ENCODE data around the gene SCN7A. TPM values are rescaled to one million over a fixed set of nuclear protein-coding genes. Genes with fewer than 3 reads are reported as not detected.

The SCN7A gene
- total RNA-seq, 2 experiments from 2014 or later, result not detected

DNA sequence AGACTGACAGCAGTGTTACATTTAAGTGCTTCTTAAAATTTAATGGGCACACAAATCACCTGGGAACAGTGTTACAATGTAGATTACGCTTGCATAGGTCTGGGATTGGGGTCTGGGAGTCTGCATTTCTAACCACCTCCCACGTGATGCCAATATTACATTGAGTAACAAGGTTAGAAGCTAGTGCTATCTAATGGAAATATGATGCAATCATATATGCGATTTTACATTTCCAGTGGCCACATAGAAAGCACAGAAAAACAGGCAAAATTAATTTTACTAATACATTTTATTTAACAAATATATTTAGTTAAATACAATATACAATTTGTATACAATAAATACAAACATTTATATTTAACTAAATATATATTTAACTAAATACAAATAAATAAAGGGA, 53.7 kb downstream of the SCN7A start:
- ChIA-PET POLR2A (no interaction called here), CTCF (no interaction called here)
- Mint-ChIP-seq H3K9me3 (no peaks in the 10 kb centered on the region), H3K36me3 (no peaks in the 10 kb centered on the region), H3K4me1 (ENCODE audit: low read depth) (no peaks in the 10 kb centered on the region), H3K27me3 (no peaks in the 10 kb centered on the region), H3K4me3 (no peak overlapping the region), H3K27ac (no peak overlapping the region)
- DNase-seq, result no peak
- intact Hi-C loops (cut with micrococcal nuclease), result no loop called here

DNA sequence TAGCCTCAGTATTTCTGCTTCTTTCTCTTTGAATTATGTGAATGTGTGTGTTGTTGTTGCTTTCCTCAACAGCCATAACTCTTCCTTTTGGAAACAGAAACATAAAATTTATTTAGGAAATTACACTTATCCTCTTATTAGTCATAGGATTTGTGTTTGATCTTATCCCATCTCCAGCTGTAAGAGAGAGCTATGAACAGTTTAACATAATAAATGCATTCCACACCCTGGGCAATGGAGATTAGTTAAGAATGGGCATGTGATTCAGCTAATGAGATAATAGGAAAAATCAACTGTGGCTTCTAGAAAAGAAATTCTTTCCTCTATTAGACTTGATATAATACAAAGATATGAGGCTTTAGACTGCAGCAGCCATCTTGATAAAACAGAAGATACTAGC, 55.0 kb downstream of the SCN7A start:
- H3K27ac Mint-ChIP-seq, result no peak overlapping the region
- H3K36me3 Mint-ChIP-seq, result no peaks in the 10 kb centered on the region
- H3K27me3 Mint-ChIP-seq, result no peaks in the 10 kb centered on the region
- DNase-seq, result no peak
- no peak overlapping the region for H3K4me3 Mint-ChIP-seq
- H3K4me1 Mint-ChIP-seq (ENCODE audit: low read depth), result no peaks in the 10 kb centered on the region
- ChIA-PET POLR2A (no interaction called here), CTCF (no interaction called here)
- intact Hi-C loops (cut with micrococcal nuclease), result no loop called here
- H3K9me3 Mint-ChIP-seq, result no peaks in the 10 kb centered on the region

DNA sequence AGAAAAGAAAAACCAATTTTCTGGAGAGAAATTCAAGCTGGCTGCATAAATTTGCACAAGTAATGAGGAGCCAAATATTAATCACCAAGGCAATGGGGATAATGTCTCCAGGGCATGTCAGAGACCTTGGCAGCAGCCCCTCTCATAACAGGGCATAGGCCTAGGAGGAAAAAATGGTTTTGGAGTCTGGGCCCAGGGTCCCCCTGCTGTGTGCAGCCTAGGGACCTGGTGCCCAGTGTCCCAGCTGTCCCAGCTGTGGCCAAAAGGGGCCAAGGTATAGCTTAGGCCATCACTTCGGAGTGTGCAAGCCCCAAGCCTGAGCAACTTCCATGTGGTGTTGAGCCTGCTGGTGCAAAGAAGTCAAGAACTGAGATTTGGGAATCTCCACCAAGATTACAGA, 57.1 kb downstream of the SCN7A start:
- ChIA-PET POLR2A (no interaction called here), CTCF (no interaction called here)
- H3K27ac Mint-ChIP-seq, result no peak overlapping the region
- no peaks in the 10 kb centered on the region for H3K9me3 Mint-ChIP-seq
- intact Hi-C loops (cut with micrococcal nuclease), result no loop called here
- DNase-seq, result no peak
- no peak overlapping the region for H3K4me3 Mint-ChIP-seq
- H3K4me1 Mint-ChIP-seq (ENCODE audit: low read depth), result no peaks in the 10 kb centered on the region
- H3K27me3 Mint-ChIP-seq, result no peaks in the 10 kb centered on the region
- H3K36me3 Mint-ChIP-seq, result no peaks in the 10 kb centered on the region

DNA sequence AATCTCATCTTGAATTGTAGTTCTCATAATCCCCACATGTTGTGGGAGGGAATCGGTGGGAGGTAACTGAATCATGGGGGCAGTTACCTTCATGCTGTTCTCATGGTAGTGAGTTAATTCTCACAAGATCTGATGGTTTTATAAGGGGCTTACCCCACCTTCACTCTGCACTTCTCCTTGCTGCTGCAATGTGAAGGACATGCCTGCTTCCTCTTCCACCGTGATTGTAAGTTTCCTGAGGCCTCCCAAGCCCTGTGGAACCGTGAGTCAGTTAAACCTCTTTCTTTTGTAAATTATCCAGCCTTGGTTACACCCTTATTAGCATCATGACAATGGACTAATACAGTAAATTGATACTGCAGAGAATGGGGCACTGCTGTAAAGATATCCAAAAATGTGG, 57.9 kb downstream of the SCN7A start:
- Mint-ChIP-seq H3K27ac (no peak overlapping the region), H3K4me3 (no peak overlapping the region), H3K36me3 (no peaks in the 10 kb centered on the region), H3K9me3 (no peaks in the 10 kb centered on the region), H3K4me1 (ENCODE audit: low read depth) (no peaks in the 10 kb centered on the region), H3K27me3 (no peaks in the 10 kb centered on the region)
- no peak for DNase-seq
- CTCF ChIA-PET, result no interaction called here
- POLR2A ChIA-PET, result no interaction called here
- intact Hi-C loops (cut with micrococcal nuclease), result no loop called here

DNA sequence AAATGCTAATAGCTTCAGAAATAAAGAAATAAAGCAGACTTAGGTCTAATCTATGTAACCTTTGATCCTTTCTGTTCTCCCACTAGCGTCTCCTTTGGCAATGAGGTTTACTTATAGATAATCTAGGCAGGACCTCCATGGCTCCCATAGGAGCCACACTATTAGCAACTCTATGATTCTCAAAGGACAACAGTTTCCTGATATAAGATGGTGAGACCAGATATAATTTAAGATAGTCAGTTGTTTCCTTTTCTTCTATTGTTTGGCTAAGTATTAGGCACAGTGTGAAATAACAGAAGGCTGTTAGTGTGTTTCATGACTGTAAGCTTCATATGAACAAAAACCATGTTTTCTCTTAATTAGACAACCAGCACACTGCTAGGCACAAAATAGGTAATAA, 59.6 kb downstream of the SCN7A start:
- no peaks in the 10 kb centered on the region for H3K4me1 Mint-ChIP-seq (ENCODE audit: low read depth)
- H3K36me3 Mint-ChIP-seq, result no peaks in the 10 kb centered on the region
- no peak overlapping the region for H3K4me3 Mint-ChIP-seq
- H3K27me3 Mint-ChIP-seq, result no peaks in the 10 kb centered on the region
- H3K27ac Mint-ChIP-seq, result no peak overlapping the region
- POLR2A ChIA-PET, result no interaction called here
- DNase-seq, result no peak
- no peaks in the 10 kb centered on the region for H3K9me3 Mint-ChIP-seq
- CTCF ChIA-PET, result no interaction called here
- intact Hi-C loops (cut with micrococcal nuclease), result no loop called here

DNA sequence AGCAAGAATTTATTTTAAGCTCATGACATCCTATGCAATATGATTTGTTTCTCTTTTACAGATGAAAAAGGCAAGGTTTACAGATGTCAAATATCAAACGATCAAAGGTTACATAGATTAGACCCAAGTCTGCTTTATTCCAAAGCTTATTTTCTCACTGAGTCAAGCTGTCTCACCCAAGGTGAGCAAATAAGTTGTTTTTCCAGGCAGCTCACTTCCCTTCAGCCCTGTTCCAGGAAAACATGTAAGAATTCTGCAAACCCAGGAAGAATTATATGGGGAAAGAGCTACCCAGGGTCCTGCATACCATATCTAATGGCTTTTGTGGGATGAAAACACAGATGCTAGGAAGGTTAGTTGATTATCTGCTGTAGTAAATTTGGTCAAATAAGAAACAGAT, 60.6 kb downstream of the SCN7A start:
- Mint-ChIP-seq H3K27me3 (no peaks in the 10 kb centered on the region), H3K27ac (no peak overlapping the region), H3K36me3 (no peaks in the 10 kb centered on the region), H3K4me3 (no peak overlapping the region), H3K4me1 (ENCODE audit: low read depth) (no peaks in the 10 kb centered on the region), H3K9me3 (no peaks in the 10 kb centered on the region)
- intact Hi-C loops (cut with micrococcal nuclease), result no loop called here
- DNase-seq, result no peak
- POLR2A ChIA-PET, result no interaction called here
- CTCF ChIA-PET, result no interaction called here

DNA sequence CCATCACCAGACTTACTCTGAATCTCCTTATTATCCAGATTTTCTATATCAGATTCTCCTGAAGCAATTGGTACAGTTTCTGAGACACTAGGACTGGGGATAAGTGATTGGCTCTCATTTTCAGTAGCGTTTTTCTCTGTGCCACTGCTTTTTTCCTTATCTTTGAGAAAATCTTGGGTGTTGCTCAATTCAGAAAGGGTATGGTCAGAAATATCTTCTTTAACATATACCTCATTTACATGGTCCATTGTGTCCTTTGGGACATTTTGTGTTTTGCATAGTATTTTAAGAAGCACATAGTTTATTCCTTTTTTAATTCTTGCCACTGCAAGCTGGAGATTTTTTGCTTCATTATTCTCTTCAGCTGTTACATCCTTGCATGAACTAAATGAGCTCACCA, 61.7 kb downstream of the SCN7A start:
- H3K4me1 Mint-ChIP-seq (ENCODE audit: low read depth), result no peaks in the 10 kb centered on the region

DNA sequence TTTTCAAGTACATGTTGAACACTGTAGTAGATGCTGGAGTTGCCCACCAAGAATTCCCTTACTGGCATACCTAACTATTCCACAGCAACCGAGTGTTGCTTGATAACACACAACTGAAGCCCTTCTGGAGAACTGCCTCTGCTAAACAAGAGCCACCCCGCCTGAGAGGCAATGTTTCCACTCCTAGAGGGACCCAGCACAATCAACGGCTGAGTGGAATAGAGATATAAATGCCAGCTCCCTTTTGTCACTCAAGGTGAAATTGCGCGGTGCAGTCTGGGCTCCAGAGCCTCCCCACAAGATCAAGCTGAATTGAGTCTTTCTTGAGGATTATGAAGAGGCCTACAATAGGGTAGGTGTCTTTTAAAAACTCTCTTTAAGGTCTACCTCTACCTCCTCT, 69.2 kb downstream of the SCN7A start:
- POLR2A ChIA-PET, result no interaction called here
- intact Hi-C loops (cut with micrococcal nuclease), result no loop called here
- no peak for DNase-seq
- no peaks in the 10 kb centered on the region for H3K4me1 Mint-ChIP-seq (ENCODE audit: low read depth)
- H3K9me3 Mint-ChIP-seq, result no peaks in the 10 kb centered on the region
- no peaks in the 10 kb centered on the region for H3K36me3 Mint-ChIP-seq
- H3K27me3 Mint-ChIP-seq, result no peaks in the 10 kb centered on the region
- H3K4me3 Mint-ChIP-seq, result no peak overlapping the region
- no peak overlapping the region for H3K27ac Mint-ChIP-seq
- CTCF ChIA-PET, result no interaction called here

More for the DNA sequence above, 61.7 kb downstream of the SCN7A start:
- no peak overlapping the region for H3K27ac Mint-ChIP-seq
- DNase-seq, result no peak
- intact Hi-C loops (cut with micrococcal nuclease), result no loop called here
- no peaks in the 10 kb centered on the region for H3K27me3 Mint-ChIP-seq
- no peaks in the 10 kb centered on the region for H3K9me3 Mint-ChIP-seq
- ChIA-PET CTCF (no interaction called here), POLR2A (no interaction called here)
- H3K4me3 Mint-ChIP-seq, result no peak overlapping the region
- no peaks in the 10 kb centered on the region for H3K36me3 Mint-ChIP-seq

DNA sequence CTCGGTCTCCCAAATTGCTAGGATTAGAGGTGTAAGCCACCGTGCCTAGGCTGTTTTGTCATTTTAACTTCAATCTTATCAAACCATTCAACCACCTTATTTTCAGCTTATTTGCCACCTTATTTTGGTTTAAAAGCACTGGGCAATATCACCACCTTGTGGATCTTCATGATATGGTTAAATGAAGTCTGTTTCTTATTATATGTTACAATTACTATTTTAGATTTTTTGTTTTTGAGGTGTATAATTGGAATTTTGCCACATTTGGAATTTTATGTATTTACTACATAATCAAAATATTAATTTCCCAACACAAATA, 74.5 kb downstream of the SCN7A start:
- DNase-seq, result no peak
- intact Hi-C loops (cut with micrococcal nuclease), result no loop called here
- no peaks in the 10 kb centered on the region for H3K9me3 Mint-ChIP-seq
- no peaks in the 10 kb centered on the region for H3K4me1 Mint-ChIP-seq (ENCODE audit: low read depth)
- ChIA-PET CTCF (interaction anchor here (0.5 to 0.6 kb wide), 2 partner anchors 38 to 208 kb away, joined by 3 to 4 read pairs; no protein-coding TSS in a partner anchor), POLR2A (no interaction called here)
- no peak overlapping the region for H3K27ac Mint-ChIP-seq
- H3K27me3 Mint-ChIP-seq, result no peaks in the 10 kb centered on the region
- no peak overlapping the region for H3K4me3 Mint-ChIP-seq
- no peaks in the 10 kb centered on the region for H3K36me3 Mint-ChIP-seq

DNA sequence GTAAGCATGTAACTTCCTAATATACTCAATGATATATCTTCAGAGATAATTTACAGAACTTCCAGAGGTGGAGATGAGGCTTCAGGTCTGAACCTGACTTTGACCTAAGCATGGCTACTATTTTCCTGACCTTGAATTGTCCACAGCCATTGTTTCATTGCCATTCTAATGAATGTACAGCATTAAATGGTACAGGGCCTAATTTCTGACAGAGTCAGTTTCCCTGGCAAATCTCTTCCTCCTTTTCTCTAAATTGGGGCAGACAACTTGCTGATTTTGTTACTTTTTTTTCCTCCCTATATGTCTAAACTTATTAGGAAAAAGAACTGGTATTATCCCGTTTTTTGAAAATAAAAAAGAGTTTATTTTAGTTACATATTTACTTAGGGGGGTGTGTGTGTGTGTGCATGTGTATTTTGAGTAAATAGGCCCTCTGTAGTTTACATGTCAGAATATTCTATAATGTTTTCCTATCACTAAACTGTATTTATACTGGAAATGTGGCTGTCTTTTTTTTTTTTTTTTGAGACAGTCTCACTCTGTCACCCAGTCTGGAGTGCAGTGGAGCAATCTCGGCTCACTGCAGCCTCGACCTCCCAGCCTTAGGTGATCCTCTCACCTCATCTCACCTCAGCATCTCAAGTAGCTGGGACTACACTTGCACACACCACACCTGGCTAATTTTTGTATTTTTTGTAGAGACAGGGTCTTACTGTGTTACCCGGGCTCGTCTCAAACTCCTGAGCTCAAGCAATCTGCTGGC, 75.0 kb downstream of the SCN7A start:
- H3K27me3 Mint-ChIP-seq, result no peaks in the 10 kb centered on the region
- DNase-seq, result no peak
- no peak overlapping the region for H3K4me3 Mint-ChIP-seq
- no peaks in the 10 kb centered on the region for H3K9me3 Mint-ChIP-seq
- ChIA-PET CTCF (interaction anchor here (0.5 to 0.6 kb wide), 2 partner anchors 39 to 208 kb away, joined by 3 to 4 read pairs; no protein-coding TSS in a partner anchor), POLR2A (no interaction called here)
- H3K27ac Mint-ChIP-seq, result no peak overlapping the region
- intact Hi-C loops (cut with micrococcal nuclease), result no loop called here
- H3K36me3 Mint-ChIP-seq, result no peaks in the 10 kb centered on the region
- H3K4me1 Mint-ChIP-seq (ENCODE audit: low read depth), result no peaks in the 10 kb centered on the region

DNA sequence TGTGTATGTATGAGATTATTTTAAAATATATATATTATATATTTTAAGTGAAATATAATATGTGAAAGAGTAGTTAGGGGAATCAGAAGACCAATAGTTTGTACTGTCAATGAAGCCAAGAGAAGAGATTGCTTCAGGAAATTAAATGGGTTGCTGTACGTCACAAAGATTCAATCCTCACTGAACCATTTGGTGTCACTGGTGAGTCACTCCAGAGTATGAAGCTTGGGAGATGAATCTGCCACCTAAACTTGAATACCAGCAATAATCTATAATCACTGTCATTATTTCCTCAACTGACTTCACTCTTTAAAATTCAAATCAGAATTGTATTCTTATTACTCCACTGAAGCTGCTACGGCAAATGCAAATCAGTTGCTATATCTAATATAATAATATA, 76.4 kb downstream of the SCN7A start:
- CTCF ChIA-PET, result no interaction called here
- H3K27me3 Mint-ChIP-seq, result no peaks in the 10 kb centered on the region
- DNase-seq, result no peak
- intact Hi-C loops (cut with micrococcal nuclease), result no loop called here
- H3K36me3 Mint-ChIP-seq, result no peaks in the 10 kb centered on the region
- POLR2A ChIA-PET, result no interaction called here
- no peak overlapping the region for H3K4me3 Mint-ChIP-seq
- no peaks in the 10 kb centered on the region for H3K9me3 Mint-ChIP-seq
- H3K4me1 Mint-ChIP-seq (ENCODE audit: low read depth), result no peaks in the 10 kb centered on the region
- no peak overlapping the region for H3K27ac Mint-ChIP-seq

DNA sequence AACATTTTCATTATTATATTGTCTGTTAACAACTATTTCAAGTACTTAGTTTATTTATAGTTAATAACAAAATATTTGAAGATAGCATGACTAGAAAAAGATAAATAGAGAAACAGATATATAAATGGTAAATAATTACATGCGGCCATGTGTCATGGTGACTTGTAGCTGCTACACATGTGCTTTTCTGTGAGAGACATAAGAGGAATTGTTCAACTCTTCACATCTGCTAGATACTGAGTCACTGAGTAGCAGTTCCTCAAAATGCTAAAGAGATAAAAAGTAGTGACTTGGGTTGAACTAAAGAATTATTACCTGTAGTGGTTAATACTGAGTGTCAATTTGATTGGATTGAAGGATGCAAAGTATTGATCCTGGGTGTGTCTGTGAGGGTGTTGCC, 80.8 kb downstream of the SCN7A start:
- H3K36me3 Mint-ChIP-seq, result no peaks in the 10 kb centered on the region
- H3K4me1 Mint-ChIP-seq (ENCODE audit: low read depth), result no peaks in the 10 kb centered on the region
- ChIA-PET CTCF (no interaction called here), POLR2A (no interaction called here)
- no peak overlapping the region for H3K27ac Mint-ChIP-seq
- no peak for DNase-seq
- no peak overlapping the region for H3K4me3 Mint-ChIP-seq
- H3K27me3 Mint-ChIP-seq, result no peaks in the 10 kb centered on the region
- no peaks in the 10 kb centered on the region for H3K9me3 Mint-ChIP-seq
- intact Hi-C loops (cut with micrococcal nuclease), result no loop called here

DNA sequence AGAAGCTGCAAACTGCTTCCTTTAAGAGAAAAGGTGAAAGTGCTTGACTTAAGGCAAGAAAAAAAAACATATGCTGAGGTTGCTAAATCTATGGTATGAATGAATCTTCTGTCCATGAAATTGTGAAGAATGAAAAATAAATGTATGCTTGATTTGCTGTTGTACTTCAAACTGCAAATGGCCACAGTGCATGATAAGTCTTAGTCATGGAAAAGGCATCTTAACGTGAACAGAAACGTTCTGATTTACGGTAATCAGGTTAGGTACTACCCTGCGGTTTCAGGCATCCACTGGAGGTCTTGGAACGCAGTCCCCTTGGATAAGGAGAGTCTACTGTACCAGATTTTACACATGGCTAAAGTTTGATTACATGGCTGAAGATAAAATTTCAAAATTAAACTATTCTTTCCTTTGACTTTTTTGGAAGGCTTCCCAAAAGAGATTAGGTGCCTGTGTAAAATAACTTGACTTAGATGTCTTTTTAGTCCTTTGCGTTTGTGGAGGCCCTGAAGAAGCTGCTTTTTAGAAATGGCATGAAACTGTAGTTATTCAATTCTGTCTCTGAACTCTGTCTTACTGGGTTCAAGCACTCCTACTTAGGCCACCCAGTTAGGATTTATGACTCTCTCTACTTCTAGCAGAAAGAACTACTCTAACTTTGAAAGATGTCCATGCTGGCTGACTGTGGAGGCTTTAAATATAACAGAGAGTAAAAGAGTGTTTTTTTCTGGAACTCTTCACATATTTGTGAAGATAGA, 82.4 kb downstream of the SCN7A start:
- Mint-ChIP-seq H3K9me3 (no peaks in the 10 kb centered on the region), H3K27ac (no peak overlapping the region), H3K4me3 (no peak overlapping the region), H3K4me1 (ENCODE audit: low read depth) (no peaks in the 10 kb centered on the region), H3K36me3 (no peaks in the 10 kb centered on the region), H3K27me3 (no peaks in the 10 kb centered on the region)
- ChIA-PET POLR2A (no interaction called here), CTCF (no interaction called here)
- intact Hi-C loops (cut with micrococcal nuclease), result no loop called here
- DNase-seq, result no peak
